Heart left ventricle (tissue), 13 donors: ENCODE measurements around the gene GCLM.

Experiments
- POLR2A ChIP-seq, 2 donors: fragments of 450-650 bp; IDR thresholded peaks; one replicate each; pipeline ENCODE4 v1.6.1; 2017; ENCODE audit warnings: antibody characterized with exemption in 2 of 2, mild to moderate bottlenecking in 2 of 2, moderate library complexity in 2 of 2
- TF ChIP-seq, protein P1 (sequence below), 12 donors: fragments of 200-600 bp; sonication (generic) in 4 of 12; IDR thresholded peaks; one replicate each; pipeline versions ENCODE4 v1.5.0 to v1.8.0; 2018 to 2022; ENCODE audit warnings: antibody characterized with exemption in 12 of 12, mild to moderate bottlenecking in 5 of 12
- donor health status: ischemic (EF 13 %, LVEDD 7.1; RV severe dilation, severe dysfunction).
- donor health status: DM: no; HTN: yes; CAD: no.
- donor health status: DM: no; HTN: no; CAD: no.
- donor health status: ischemic (EF 25% LVEDD 6.9; RV normal size, moderate dysfunction).
- donor health status: ischemic (EF 25% LVEDD 5.7; RV mildly dilated, moderate dysfunction).
- donor health status: ischemic (EF 35%, LVEDD 5.7; RV mildly dilated, moderate dysfunction).
- donor health status: nonischemic (EF 11% LVEDD 7.7; RV severe dilation, severe dysfunction).
- donor health status: DM: yes; HTN: yes; CAD: no.
- donor health status: PGD.
- donor health status: ischemic (EF 29% LVEDD 5.4; RV normal size, mild dysfunction).
- donor health status: nonischemic (EF 23%, LVEDD 6.1; RV moderate dilation, normal function).

GRCh38 chr1:93847811-93848288, 61.4 kb downstream of the GCLM start:
- TF ChIP-seq, protein P1, sequence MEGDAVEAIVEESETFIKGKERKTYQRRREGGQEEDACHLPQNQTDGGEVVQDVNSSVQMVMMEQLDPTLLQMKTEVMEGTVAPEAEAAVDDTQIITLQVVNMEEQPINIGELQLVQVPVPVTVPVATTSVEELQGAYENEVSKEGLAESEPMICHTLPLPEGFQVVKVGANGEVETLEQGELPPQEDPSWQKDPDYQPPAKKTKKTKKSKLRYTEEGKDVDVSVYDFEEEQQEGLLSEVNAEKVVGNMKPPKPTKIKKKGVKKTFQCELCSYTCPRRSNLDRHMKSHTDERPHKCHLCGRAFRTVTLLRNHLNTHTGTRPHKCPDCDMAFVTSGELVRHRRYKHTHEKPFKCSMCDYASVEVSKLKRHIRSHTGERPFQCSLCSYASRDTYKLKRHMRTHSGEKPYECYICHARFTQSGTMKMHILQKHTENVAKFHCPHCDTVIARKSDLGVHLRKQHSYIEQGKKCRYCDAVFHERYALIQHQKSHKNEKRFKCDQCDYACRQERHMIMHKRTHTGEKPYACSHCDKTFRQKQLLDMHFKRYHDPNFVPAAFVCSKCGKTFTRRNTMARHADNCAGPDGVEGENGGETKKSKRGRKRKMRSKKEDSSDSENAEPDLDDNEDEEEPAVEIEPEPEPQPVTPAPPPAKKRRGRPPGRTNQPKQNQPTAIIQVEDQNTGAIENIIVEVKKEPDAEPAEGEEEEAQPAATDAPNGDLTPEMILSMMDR (IDR thresholded peaks at IDR 0.05), result no peak
- peak in 1 of 2 donors; percentile 29 for TF ChIP-seq POLR2A (IDR thresholded peaks at IDR 0.05)
